22Rv1 (cell line): ENCODE results near the gene DELE1.

ENCODE experiments used
- ZFX ChIP-seq: fragments of 450-650 bp; IDR thresholded peaks from 2 replicates; pipeline ENCODE4 v1.6.1; 2017; ENCODE audit warnings: antibody characterized with exemption, borderline replicate concordance
- TF ChIP-seq, protein P1 (sequence below): fragments of 450-650 bp; IDR thresholded peaks from 2 replicates; pipeline ENCODE4 v1.5.1; 2017; ENCODE audit warnings: mild to moderate bottlenecking

DNA sequence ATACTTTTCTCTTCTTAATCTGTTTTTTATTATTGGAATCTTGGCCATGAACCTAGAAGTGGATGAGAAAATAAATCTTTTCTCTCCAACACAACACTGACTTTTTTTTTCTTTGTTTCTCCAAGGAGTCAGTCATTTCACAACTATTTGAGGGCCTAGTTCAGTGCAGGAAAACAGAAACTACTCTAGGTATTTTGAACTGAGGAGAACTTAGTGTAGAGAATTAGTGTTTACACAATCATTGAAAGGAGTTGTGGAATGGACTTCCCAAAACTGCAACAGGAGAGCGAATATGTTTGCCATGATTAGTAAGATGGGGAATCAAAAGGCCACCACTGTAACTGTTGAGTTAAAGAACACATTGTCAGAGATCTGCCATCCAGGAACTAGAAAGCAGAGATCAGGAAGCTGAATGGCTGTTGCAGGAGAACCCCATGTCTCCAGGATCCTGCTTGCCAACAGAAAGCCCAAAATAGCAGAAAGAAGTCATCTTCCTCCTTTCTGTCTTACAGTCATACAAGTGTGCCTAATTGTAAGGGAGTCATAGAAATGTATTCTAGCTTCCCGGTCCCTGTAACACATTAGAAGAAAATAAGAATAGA lies 25.1 kb upstream of the DELE1 start:
- TF ChIP-seq, protein P1, sequence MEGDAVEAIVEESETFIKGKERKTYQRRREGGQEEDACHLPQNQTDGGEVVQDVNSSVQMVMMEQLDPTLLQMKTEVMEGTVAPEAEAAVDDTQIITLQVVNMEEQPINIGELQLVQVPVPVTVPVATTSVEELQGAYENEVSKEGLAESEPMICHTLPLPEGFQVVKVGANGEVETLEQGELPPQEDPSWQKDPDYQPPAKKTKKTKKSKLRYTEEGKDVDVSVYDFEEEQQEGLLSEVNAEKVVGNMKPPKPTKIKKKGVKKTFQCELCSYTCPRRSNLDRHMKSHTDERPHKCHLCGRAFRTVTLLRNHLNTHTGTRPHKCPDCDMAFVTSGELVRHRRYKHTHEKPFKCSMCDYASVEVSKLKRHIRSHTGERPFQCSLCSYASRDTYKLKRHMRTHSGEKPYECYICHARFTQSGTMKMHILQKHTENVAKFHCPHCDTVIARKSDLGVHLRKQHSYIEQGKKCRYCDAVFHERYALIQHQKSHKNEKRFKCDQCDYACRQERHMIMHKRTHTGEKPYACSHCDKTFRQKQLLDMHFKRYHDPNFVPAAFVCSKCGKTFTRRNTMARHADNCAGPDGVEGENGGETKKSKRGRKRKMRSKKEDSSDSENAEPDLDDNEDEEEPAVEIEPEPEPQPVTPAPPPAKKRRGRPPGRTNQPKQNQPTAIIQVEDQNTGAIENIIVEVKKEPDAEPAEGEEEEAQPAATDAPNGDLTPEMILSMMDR: no peak
- no peak for TF ChIP-seq ZFX
